SK-N-DZ (cell line): ENCODE data around the gene TSPAN4.
A peak's percentile ranks its signal among the peaks of the same experiment; 100 is the strongest.

Experiments used
- DNase-seq: peaks from one replicate; pipeline ENCODE4 v3.0.0-alpha.2; 2015; ENCODE audit warnings: low spot score
- small RNA-seq, 2 experiments: library from RNA; depleted of rRNA; stranded (forward); fragments of <200 nt; gene quantifications; one replicate each; pipeline ENCODE3, GENCODE V24; 2014

TSPAN4 gene

DNA sequence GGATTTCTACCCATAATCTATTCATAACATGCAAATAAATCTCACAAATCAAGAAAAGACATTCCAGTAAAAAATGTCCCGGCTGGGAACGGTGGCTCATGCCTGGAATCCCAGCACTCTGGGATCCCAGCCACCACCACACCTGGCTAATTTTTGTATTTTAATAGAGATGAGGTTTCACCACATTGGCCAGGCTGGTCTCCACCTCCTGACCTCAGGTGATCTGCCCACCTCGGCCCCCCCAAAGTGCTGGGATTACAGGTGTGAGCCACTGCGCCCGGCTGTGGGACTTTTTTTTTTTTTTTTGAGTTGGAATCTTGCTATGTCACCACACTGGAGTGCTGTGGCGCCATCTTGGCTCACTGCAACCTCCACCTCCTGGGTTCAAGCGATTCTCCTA lies 63.3 kb downstream of the TSPAN4 start:
- no peak for DNase-seq

DNA sequence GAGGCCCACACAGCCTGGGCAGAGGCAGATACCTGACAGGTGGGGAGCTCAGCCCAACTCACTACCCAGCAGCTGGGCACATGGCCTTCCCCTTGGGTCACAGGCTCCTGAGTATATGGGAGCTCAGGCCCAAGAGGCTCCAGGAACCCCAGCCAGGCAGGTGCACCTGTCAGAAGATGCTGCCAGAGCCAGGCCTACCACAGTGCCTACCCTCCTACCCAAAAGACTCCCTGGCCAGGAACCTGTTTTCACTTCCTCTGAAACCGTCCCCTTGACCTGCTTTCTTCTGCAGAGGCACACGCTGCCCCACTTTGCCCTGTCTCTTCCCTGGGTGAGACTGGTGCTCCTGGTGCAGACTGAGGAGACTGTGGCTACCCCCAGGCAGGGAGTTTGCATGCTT lies 65.0 kb downstream of the TSPAN4 start:
- DNase-seq = no peak

DNA sequence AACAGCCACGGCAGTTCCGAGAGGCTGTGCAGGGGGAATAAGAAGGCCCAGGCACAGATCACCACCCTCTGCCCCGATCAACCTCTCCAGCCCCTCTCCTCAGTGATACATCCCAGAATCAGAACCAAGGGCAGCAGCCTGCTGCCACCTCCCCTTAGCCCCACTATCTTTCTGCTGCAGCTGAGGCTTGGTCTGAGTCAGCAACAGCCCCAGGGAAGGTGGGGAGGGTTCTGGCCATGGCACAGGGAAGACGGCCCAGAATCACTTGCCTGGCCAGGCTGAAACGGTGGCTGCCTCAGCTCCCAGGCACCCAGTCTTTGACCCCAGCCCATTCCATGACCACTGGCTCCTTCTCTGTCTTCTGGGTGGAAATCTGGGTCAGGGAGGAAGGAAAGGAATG lies 65.6 kb downstream of the TSPAN4 start:
- DNase-seq = no peak

DNA sequence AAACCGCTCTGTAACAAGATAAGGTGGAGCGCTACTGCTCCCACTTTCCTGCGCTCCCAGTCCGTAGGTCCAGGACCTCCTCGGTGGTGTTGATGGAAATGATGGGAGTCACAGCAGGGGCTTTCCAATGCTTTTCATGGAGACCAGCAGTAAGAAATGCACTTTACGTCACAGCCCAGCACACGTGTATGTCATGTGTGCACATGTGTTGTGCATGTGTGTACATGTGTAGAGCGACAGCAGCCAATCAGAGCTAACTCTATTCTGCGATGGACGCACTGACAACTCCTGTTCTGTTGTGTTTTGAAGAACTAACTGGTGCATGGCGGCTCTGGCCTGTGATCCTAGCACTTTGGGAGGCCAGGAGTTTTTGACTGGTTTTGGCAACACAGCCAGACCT lies 66.8 kb downstream of the TSPAN4 start:
- DNase-seq = no peak

DNA sequence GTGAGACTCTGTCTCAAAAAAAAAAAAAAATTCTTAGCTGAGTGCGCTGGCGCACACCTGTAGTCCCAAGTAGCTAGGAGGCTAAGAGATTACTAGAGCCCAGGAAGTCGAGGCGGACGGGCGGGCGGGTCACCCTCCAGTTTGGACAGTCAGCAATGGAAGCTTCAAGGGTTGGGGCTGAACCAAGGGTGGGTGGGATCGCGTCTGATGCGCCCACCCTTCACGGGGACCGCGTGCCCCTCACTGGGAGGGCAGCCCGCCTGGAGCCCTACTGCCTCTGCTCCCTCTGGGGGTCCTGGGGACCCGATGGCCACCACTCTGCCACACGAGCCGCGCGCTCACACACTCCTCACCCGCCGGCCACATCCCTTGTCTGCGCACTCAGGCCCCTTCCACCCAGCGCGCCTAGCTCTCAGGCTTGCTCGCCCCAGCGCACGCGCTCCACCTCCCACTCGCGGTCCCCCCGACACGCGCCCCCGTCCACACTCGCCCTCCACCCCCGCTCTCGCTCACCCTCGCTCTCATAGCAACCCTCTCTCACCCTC lies 67.5 kb downstream of the TSPAN4 start:
- DNase-seq = no peak

DNA sequence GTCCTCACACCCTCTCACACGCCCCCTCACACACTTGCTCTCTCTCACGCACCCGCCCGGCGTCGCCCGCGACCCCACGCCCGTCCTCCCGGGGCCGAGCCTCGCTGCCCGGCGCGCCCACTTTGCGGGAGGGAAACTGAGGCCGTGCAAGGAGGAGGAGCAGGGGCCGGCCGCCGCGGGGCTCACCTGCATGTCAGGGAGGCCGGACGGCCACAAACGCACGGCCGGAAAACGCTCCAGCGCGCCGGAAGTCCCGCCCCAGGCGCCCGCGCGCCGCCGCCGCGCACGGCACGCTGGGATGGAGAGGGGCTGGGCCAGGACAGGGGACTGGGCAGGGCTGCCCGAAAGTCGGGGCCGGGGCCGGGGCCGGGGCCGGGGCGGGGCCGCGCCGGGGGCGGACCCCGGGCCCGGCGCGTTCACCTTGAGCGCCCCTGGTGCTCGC lies 68.0 kb downstream of the TSPAN4 start, which contains the start of gene CHID1:
TSS of gene CHID1 (minus strand) at position 222 of the 442 bp plus-strand sequence. CDS start 5,994 bp downstream, outside the sequence.
- DNase-seq = peak; percentile 82

DNA sequence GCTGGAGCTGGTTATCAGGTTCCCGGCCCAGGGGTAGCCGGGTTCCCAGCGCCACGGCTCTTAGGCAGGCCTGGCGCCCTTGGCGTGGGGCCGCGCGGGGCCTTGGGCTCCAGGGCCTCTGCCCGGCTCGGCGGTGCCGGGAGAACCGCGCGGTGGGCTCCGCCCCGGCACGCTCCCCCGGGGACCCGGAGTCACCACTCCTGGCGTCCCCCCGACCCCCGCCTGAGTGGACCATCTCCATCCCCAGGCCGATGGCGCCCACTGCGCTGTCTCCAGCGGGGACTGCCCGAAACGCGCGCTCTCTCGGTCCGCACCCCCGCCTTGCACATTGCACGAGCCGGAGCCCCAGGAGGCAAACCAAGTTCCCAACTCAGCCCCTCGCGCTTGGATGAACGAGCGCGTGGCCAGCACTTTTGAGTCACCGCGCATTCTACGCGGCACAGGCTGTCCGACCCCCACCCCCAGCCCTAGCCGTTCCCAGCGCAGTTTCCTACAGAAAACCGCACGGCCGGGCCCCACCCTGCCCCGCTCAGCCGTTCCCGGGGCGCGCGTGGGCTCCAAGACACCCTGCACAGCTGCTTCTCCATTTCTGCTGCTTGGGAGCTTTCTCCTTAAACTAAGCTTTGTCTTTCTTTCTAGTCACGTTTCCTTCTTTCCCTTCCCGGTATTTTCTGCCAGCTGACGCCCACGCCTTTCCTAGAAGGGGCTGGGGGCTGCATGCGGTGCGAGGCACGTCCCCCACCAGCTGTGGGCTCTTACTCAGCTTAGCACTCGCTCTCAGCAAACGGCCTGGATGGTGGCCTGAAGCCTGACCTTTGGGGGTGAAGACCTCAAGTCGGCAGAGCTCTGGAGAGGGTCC lies 68.6 kb downstream of the TSPAN4 start:
- peak; percentile 52 for DNase-seq

DNA sequence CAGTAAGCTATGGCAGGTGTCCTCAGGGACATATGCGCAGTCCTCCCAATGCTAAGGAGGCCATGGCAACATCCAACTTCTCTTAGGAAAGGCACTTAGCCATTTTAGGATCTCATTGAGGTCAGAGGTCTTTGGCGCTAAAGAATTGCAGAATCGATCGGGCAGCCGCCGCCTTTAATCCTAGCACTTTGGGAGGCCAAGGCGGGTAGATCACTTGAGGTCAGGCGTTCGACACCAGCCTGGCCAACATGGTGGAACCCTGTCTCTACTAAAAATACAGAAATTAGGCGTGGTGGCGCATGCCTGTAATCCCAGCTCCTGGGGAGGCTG lies 69.2 kb downstream of the TSPAN4 start:
- DNase-seq = no peak

DNA sequence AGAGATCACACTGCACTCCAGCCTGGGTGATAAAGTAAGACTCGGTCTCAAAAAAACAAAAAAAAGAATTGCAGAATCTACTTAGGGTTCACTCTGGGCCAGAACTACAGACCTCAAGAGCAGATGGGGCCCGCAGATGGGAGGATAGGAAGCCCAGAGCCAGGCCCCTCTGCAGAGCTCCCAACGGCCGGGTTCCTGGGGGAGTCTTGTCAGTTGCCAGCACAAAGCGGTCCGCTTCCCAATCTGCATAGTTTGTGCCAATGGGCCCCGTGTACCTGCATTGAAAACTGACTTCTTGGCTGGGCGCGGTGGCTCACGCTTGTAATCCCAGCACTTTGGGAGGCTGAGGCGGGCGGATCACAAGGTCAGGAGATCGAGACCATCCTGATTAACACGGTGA lies 69.6 kb downstream of the TSPAN4 start:
- DNase-seq = no peak

DNA sequence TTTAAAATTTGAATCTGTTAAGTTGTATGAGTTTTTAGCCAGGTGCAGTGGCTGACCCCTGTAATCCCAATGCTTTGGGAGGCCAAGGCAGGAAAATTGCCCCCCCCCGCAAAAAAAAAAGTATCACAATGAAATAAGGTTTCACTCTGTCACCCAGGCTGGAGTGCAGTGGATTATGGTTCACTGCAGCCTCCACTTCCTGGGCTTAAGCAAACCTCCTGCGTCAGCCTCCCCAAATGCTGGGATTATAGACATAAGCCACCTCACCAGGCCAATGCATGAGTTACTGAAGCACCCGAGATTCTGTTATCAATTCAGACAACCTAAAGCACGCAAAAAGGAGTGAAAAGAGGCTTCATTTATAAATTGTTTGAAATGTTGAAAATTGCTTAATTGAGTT lies 70.4 kb downstream of the TSPAN4 start:
- no peak for DNase-seq

DNA sequence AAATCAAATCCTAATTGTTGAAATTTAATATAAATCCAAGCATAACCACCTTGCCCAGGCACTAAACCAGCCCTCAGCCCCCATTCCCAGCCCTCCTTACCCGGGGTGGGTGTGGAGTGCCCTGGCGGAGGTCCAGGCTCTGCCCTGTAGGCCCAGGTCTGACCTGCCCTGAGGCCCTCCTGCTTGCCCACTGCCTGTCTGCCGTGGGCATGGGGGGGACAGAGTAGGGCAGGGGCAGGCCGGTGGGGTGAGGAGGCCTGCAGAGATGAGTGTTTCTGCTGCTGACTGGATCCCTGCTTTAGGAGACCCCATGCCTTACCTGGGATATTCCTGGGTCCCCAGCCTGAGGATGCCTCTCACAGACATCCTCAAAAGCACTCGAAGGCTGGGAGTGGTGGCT lies 71.6 kb downstream of the TSPAN4 start:
- no peak for DNase-seq

DNA sequence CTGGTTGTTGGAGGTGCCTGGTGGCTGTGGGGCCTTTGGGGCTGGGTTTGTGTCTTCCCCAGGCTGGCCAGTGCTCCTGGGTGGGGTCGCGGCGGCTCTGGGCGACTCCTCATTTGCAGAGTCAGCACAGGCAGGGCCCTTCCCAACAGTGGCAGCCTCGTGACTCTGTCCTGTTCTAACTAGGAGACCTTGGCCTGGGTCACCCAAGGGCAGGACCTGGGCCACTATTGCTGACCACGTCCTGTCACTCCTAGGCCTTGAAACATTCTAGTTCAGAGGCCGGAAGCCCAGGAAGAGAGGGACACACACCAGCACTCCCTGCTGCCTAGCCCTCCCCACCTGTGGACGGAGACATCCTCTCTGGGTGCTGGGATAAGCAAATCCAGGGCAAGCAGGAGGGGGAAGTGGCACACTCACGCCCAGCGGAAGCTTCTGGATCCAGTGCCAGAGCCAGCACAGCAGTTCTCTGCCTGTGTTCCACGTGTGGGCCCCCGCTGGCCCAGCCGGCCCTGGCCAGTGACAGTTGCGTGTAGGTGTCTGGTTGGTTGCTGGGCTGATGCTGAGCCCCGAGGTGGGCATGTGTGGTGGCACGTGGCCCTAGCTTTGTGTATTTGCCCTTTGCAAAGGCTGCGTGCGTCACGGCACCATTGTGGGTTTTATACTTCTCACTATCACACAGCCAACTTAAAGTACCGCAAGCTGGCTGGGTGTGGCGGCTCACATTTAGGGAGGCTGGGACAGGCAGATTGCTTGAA lies 72.3 kb downstream of the TSPAN4 start:
- no peak for DNase-seq

Small RNA genes lying within 50 kb of the gene (small RNA-seq; reads per million reads assigned to genes)
- gene SNORA52 = 0 reads per million in 2 experiments
